ENCODE measurements around the gene CORO1C. TPM values are rescaled to one million over a fixed set of nuclear protein-coding genes. Genes with fewer than 3 reads are reported as not detected.

Gene CORO1C
- total RNA-seq, 1 experiment from 2014 or later = 138 TPM

GRCh38 chr12:108773798-108774788, 42.8 kb upstream of the CORO1C start:
- ChIA-PET CTCF (no interaction called here), RAD21 (ENCODE audit: low non-redundant PET in 1 of 2, low total read pairs in 2 of 2, uncharacterized antibody in 2 of 2, unreplicated experiment in 2 of 2) (no interaction called here), POLR2A (no interaction called here)
- H4K20me1 ChIP-seq (ENCODE audit: insufficient read depth) = no peaks in the 10 kb centered on the region
- H3K9me2 ChIP-seq (ENCODE audit: insufficient read depth) = no peaks in the 10 kb centered on the region
- TF ChIP-seq FOSL1 (IDR thresholded peaks at IDR 0.05; ENCODE audit: low read depth) (no peak), SP1 (IDR thresholded peaks at IDR 0.05; ENCODE audit: low read depth) (no peak), CBX3 (IDR thresholded peaks at IDR 0.05; ENCODE audit: low read depth) (no peak), ELF1 (IDR thresholded peaks at IDR 0.05; ENCODE audit: borderline replicate concordance, low read depth) (no peak), CTCF (IDR thresholded peaks at IDR 0.05 in 2 of 3, conservative IDR thresholded peaks at IDR 0.05 in 1 of 3; ENCODE audit: borderline replicate concordance in 1 of 3, insufficient read depth in 1 of 3, low read depth in 2 of 3, low read length in 2 of 3) (no peak), TCF7L2 (IDR thresholded peaks at IDR 0.05; ENCODE audit: borderline replicate concordance, extremely low read depth, insufficient read depth, insufficient read length) (no peak), ZNF274 (IDR thresholded peaks at IDR 0.05; ENCODE audit: low read depth, low read length) (no peak), JUND (IDR thresholded peaks at IDR 0.05) (no peak), SIN3A (IDR thresholded peaks at IDR 0.05; ENCODE audit: low read depth) (no peak), YY1 (IDR thresholded peaks at IDR 0.05; ENCODE audit: extremely low read depth, insufficient replicate concordance, low read depth, low read length) (no peak), RAD21 (IDR thresholded peaks at IDR 0.05; ENCODE audit: low read depth) (no peak), EGR1 (IDR thresholded peaks at IDR 0.05; ENCODE audit: low read depth) (no peak), MAX (IDR thresholded peaks at IDR 0.05) (no peak)
- H3K27me3 ChIP-seq (ENCODE audit: insufficient read depth, low read length) = no peaks in the 10 kb centered on the region
- H3K9ac ChIP-seq (ENCODE audit: low read length) = no peak overlapping the region
- no peak overlapping the region for H3K27ac ChIP-seq (ENCODE audit: low read depth, low read length)
- no peaks in the 10 kb centered on the region for H3K9me3 ChIP-seq (ENCODE audit: control insufficient read depth in 1 of 2, insufficient read depth in 1 of 2, low read depth in 1 of 2, low read length in 2 of 2)
- ATAC-seq (no peak), DNase-seq (ENCODE audit: low read depth, low spot score) (no peak)
- H3K4me2 ChIP-seq (ENCODE audit: low read length) = no peak overlapping the region
- BruUV-seq (replicated peaks) = no TSS peak
- H3K79me2 ChIP-seq (ENCODE audit: insufficient read depth, low read length) = no peaks in the 10 kb centered on the region
- no peaks in the 10 kb centered on the region for H3K36me3 ChIP-seq (ENCODE audit: control insufficient read depth in 1 of 2, insufficient read depth in 2 of 2, low read length in 2 of 2)
- intact Hi-C loops (cut with micrococcal nuclease) = no loop called here
- H3K4me3 ChIP-seq (replicated peaks in 1 of 2; ENCODE audit: low read depth in 1 of 2, low read length in 2 of 2) = no peak overlapping the region
- H2AFZ ChIP-seq (ENCODE audit: low read depth, low read length, poor library complexity, severe bottlenecking) = no peak overlapping the region
- peaks cover 3 to 7% of the 10 kb centered on the region in 2 experiments for H3K4me1 ChIP-seq (ENCODE audit: control insufficient read depth in 1 of 2, insufficient read depth in 2 of 2, low read length in 2 of 2)

Measured in HCT116 (cell line).